H1 (cell line): ENCODE data around the gene PPIF. TPM values are rescaled to one million over a fixed set of nuclear protein-coding genes. Genes with fewer than 3 reads are reported as not detected.

Source experiments
- ATF2 ChIP-seq: IDR thresholded peaks from 2 replicates; pipeline ENCODE4 v1.6.1; 2012; ENCODE audit warnings: low read length, inconsistent platforms
- FOSL1 ChIP-seq: IDR thresholded peaks from 2 replicates; pipeline ENCODE4 v1.6.1; 2011; ENCODE audit warnings: mild to moderate bottlenecking, low read depth, low read length, moderate library complexity; ENCODE audit not compliant: insufficient read depth
- KDM4A ChIP-seq: IDR thresholded peaks from one replicate; pipeline ENCODE4 v1.7.1; 2012; ENCODE audit warnings: low read depth, mild to moderate bottlenecking, moderate library complexity, low read length, inconsistent platforms; ENCODE audit not compliant: severe bottlenecking
- NRF1 ChIP-seq: IDR thresholded peaks from 2 replicates; pipeline ENCODE4 v1.6.1; 2011; ENCODE audit warnings: mild to moderate bottlenecking, low read depth, low read length, improper control_type of control experiment
- RNF2 ChIP-seq: fragments of 200-900, 300-1000 bp; sonication (generic); IDR thresholded peaks from 2 replicates; pipeline ENCODE4 v1.7.1; 2016; ENCODE audit warnings: borderline replicate concordance, low read depth, mild to moderate bottlenecking, antibody characterized with exemption, low read length; ENCODE audit not compliant: poor library complexity, severe bottlenecking; ENCODE audit errors: missing control alignments
- SP2 ChIP-seq: IDR thresholded peaks from 2 replicates; pipeline ENCODE4 v1.6.1; 2012; ENCODE audit warnings: mild to moderate bottlenecking, low read length, inconsistent platforms
- polyA plus RNA-seq, 7 experiments: library from polyadenylated mRNA; depleted of rRNA in 3 of 7; stranded (reverse) in 5 of 7; unstranded in 2 of 7; fragments of >200 nt in 5 of 7; fragments of 200-250 nt in 2 of 7; gene quantifications; 1 replicate in 5 of 7; 2 replicates in 1 of 7; 4 replicates in 1 of 7; pipeline versions ENCODE4 v1.2.1 to v1.2.3, GENCODE V29; 2011 to 2013; ENCODE audit warnings: missing spikeins in 2 of 7, mixed read lengths in 2 of 7
- total RNA-seq: library from RNA; stranded (reverse); fragmentation: NEBNext Ultra II Directional; extraction: Animal tissue kit (Norgen Biotek cat#: 25700); gene quantifications from 2 replicates; pipeline ENCODE4 v1.2.1, GENCODE V29; 2021

PPIF gene
- total and polyA plus RNA-seq, 2 of the 8 experiments (the other 6 are each of a cell fraction or from before 2014, with no cell fraction given): 70.2 to 77.6 TPM

GRCh38 chr10:79299397-79300241, 47.6 kb upstream of the PPIF start (continued):
- no peak for TF ChIP-seq KDM4A
- TF ChIP-seq RNF2: no peak
- TF ChIP-seq NRF1: no peak
- no peak for TF ChIP-seq ATF2
- TF ChIP-seq FOSL1: no peak
- TF ChIP-seq SP2: no peak
